Gastrocnemius medialis (tissue), 4 donors: ENCODE results near the gene TUT4.

Experiments
- CTCF ChIP-seq, 5 experiments: fragments of 450-650 bp in 3 of 5; fragments of 200-600 bp in 2 of 5; sonication (generic) in 2 of 5; IDR thresholded peaks in 4 of 5; conservative IDR thresholded peaks in 1 of 5; 1 replicate in 4 of 5; 2 replicates in 1 of 5; pipeline ENCODE4 v1.5.1; 2016 to 2019; ENCODE audit warnings: antibody characterized with exemption in 5 of 5, mild to moderate bottlenecking in 3 of 5, moderate library complexity in 3 of 5
- POLR2A ChIP-seq, 2 donors: fragments of 450-650 bp; IDR thresholded peaks; one replicate each; pipeline ENCODE4 v1.6.1; 2017; ENCODE audit warnings: antibody characterized with exemption in 2 of 2, mild to moderate bottlenecking in 2 of 2, moderate library complexity in 2 of 2

- no peak for TF ChIP-seq CTCF (IDR thresholded peaks at IDR 0.05 in 4 of 5, conservative IDR thresholded peaks at IDR 0.05 in 1 of 5)
- no peak for TF ChIP-seq POLR2A (IDR thresholded peaks at IDR 0.05)
Observed at GRCh38 chr1:52402860-52403240, 150.0 kb downstream of the TUT4 start.
